Stomach (tissue), 9 donors: ENCODE data around the gene MYO5A. TPM values are rescaled to one million over a fixed set of nuclear protein-coding genes. Genes with fewer than 3 reads are reported as not detected.
"Not testable (repeated sequence)": the region's sequence is repeated elsewhere in the genome, so short reads cannot be mapped to it uniquely, and the experiment has no call there.

Experiments
- DNase-seq, 2 donors: peaks; one replicate each; pipeline versions ENCODE4 v3.0.0 to v3.0.0-alpha.2; 2013 to 2019
- H3K27ac ChIP-seq, 5 donors: fragments of 200-600 bp in 4 of 5; sonication (generic) in 4 of 5; one replicate each; pipeline ENCODE4 v1.5.1; 2013 to 2019; ENCODE audit warnings: mild to moderate bottlenecking in 1 of 5, moderate library complexity in 1 of 5
- H3K27me3 ChIP-seq, 3 donors: fragments of 200-600 bp; sonication (generic); one replicate each; pipeline ENCODE4 v1.5.1; 2017 to 2019; ENCODE audit warnings: mixed run types in 1 of 3
- H3K36me3 ChIP-seq, 4 donors: fragments of 200-600 bp; sonication (generic); 1 replicate in 3 of 4; 2 replicates in 1 of 4; pipeline ENCODE4 v1.5.1; 2016 to 2019
- H3K4me1 ChIP-seq, 4 donors: fragments of 200-600 bp; sonication (generic); one replicate each; pipeline ENCODE4 v1.5.1; 2016 to 2019
- H3K4me3 ChIP-seq, 4 donors: fragments of 200-600 bp; sonication (generic) in 3 of 4; one replicate each; pipeline ENCODE4 v1.5.1; 2016 to 2019; ENCODE audit warnings: mild to moderate bottlenecking in 1 of 4
- H3K9me3 ChIP-seq, 4 donors: fragments of 200-600 bp; sonication (generic); one replicate each; pipeline ENCODE4 v1.5.1; 2016 to 2019
- CTCF ChIP-seq, 7 experiments: fragments of 450-650 bp in 4 of 7; fragments of 200-600 bp in 3 of 7; sonication (generic) in 3 of 7; IDR thresholded peaks; one replicate each; pipeline ENCODE4 v1.5.1; 2016 to 2019; ENCODE audit warnings: antibody characterized with exemption in 7 of 7, control low read depth in 2 of 7, mild to moderate bottlenecking in 1 of 7
- EP300 ChIP-seq: sonication (generic); formaldehyde crosslinking; IDR thresholded peaks from one replicate; pipeline ENCODE4 v1.6.1; 2017; ENCODE audit warnings: antibody characterized with exemption
- POLR2A ChIP-seq, 4 donors: fragments of 450-650 bp; IDR thresholded peaks; one replicate each; pipeline ENCODE4 v1.6.1; 2016; ENCODE audit warnings: antibody characterized with exemption in 4 of 4, control low read depth in 2 of 4, mild to moderate bottlenecking in 1 of 4, moderate library complexity in 1 of 4
- POLR2AphosphoS5 ChIP-seq, 3 donors: sonication (generic); formaldehyde crosslinking; IDR thresholded peaks; one replicate each; pipeline ENCODE4 v1.6.1; 2016; ENCODE audit warnings: antibody characterized with exemption in 3 of 3
- WGBS, 5 donors: extraction: QIAGEN DNeasy Blood & Tissue Kit in 3 of 5; methylation state at CpG; one replicate each; pipeline versions ENCODE4 v1.1.5 to v1.1.7; 2013 to 2018; 5-methylcytosine and 5-hydroxymethylcytosine counted together
- intact Hi-C: fragments of 100-400 bp; cut with DNase I; formaldehyde crosslinking; loops from one replicate; pipeline ENCODE4 v1.15.1; 2023; ENCODE audit warnings: low total_unique reads
- polyA plus RNA-seq, 3 donors: library from polyadenylated mRNA; stranded (reverse); fragments of 200-250 nt; gene quantifications; one replicate each; pipeline ENCODE4 v1.2.3, GENCODE V29; 2013
- total RNA-seq, 5 donors: library from RNA; depleted of rRNA; stranded (reverse); fragments of >200 nt; gene quantifications; one replicate each; pipeline versions ENCODE4 v1.1.0 to v1.2.3, GENCODE V29; 2014 to 2016
- donor health status: healthy with polysubstance abuse.
- donor health status: Bipolar disorder and iron deficiency.
- donor health status: healthy.

The MYO5A gene
- total and polyA plus RNA-seq, 8 donors = 1.2 to 26.2 (median 12.0) TPM

- H3K27me3 ChIP-seq = no peaks in the 10 kb centered on the region
- peak within 1 kb of the TSS; percentile 90 to 97 (median 96) for H3K27ac ChIP-seq
- intact Hi-C loops = no loop called here
- DNase-seq = peak; percentile 91 to 97
- 5 to 9% (median 6%) methylated on average over 45 to 82 of the region's 82 CpGs for WGBS, 5 donors
- no peaks in the 10 kb centered on the region for H3K9me3 ChIP-seq
- peaks cover 31 to 43% (median 38%) of the 10 kb centered on the region in 4 donors for H3K4me1 ChIP-seq
- peak within 1 kb of the TSS; percentile 61 to 69 (median 64) for H3K4me3 ChIP-seq
- no peak for TF ChIP-seq POLR2A (IDR thresholded peaks at IDR 0.05)
- TF ChIP-seq EP300 = no peak
- peak in 1 of 7 experiments; percentile 18 for TF ChIP-seq CTCF (IDR thresholded peaks at IDR 0.05)
- TF ChIP-seq POLR2AphosphoS5 (IDR thresholded peaks at IDR 0.05) = peak; percentile 70 to 89 (median 77)
- no peaks in the 10 kb centered on the region for H3K36me3 ChIP-seq
These were observed 40.2 kb upstream of the MYO5A start, which contains the start of gene ARPP19 for GRCh38 chr15:52568601-52569585. ARPP19 (minus strand) TSS chr15:52569030; CDS start chr15:52568892, 138 bp downstream.

- TF ChIP-seq POLR2AphosphoS5 (IDR thresholded peaks at IDR 0.05) (no peak), POLR2A (IDR thresholded peaks at IDR 0.05) (no peak), EP300 (no peak)
- no peaks in the 10 kb centered on the region for H3K36me3 ChIP-seq
- intact Hi-C loops = no loop called here
- no peaks in the 10 kb centered on the region for H3K27me3 ChIP-seq
- H3K27ac ChIP-seq = peak overlapping the region; percentile 90 to 97 (median 96)
- no peaks in the 10 kb centered on the region for H3K9me3 ChIP-seq
- H3K4me1 ChIP-seq = peaks cover 31 to 51% (median 42%) of the 10 kb centered on the region in 4 donors
- peak; percentile 48 to 73 for DNase-seq
- 1 to 4% (median 2%) methylated on average over 25 of the region's 25 CpGs for WGBS, 5 donors
- H3K4me3 ChIP-seq = peak overlapping the region; percentile 61 to 69 (median 64)
These were observed 39.4 kb upstream of the MYO5A start for GRCh38 chr15:52567871-52568600.

GRCh38 chr15:52566889-52567288 lies 38.2 kb upstream of the MYO5A start:
- DNase-seq = no peak
- H3K4me3 ChIP-seq = peak overlapping the region in 3 of 4 donors; percentile 61 to 69 (median 61)
- no peaks in the 10 kb centered on the region for H3K27me3 ChIP-seq
- peaks cover 31 to 63% (median 47%) of the 10 kb centered on the region in 4 donors for H3K4me1 ChIP-seq
- no peaks in the 10 kb centered on the region for H3K9me3 ChIP-seq
- peak overlapping the region in 3 of 5 donors; percentile 95 to 97 (median 96) for H3K27ac ChIP-seq
- intact Hi-C loops = no loop called here
- TF ChIP-seq POLR2A (IDR thresholded peaks at IDR 0.05) (no peak), CTCF (IDR thresholded peaks at IDR 0.05) (no peak), POLR2AphosphoS5 (IDR thresholded peaks at IDR 0.05) (no peak), EP300 (no peak)
- WGBS, 5 donors = 40 to 53% (median 47%) methylated on average over 4 of the region's 4 CpGs
- H3K36me3 ChIP-seq = no peaks in the 10 kb centered on the region

- intact Hi-C loops, H3K4me3 ChIP-seq, H3K27me3 ChIP-seq, H3K36me3 ChIP-seq, H3K9me3 ChIP-seq: not testable (repeated sequence)
- peak in 1 of 2 donors; percentile 23 for DNase-seq
- Histone ChIP-seq H3K4me1 (peaks cover 31 to 75% (median 54%) of the 10 kb centered on the region in 4 donors), H3K27ac (peak overlapping the region in 2 of 5 donors; percentile 19 to 97)
- 87 to 93% (median 90%) methylated on average over 13 of the region's 13 CpGs for WGBS, 5 donors
These were observed 37.0 kb upstream of the MYO5A start for GRCh38 chr15:52565417-52566358.
